Hypothalamus (tissue), 51 donors: ENCODE measurements around the gene GRID2.
"Not testable (repeated sequence)": the region's sequence is repeated elsewhere in the genome, so short reads cannot be mapped to it uniquely, and the experiment has no call there.

ENCODE experiments used
- DNase-seq, 51 donors: peaks; one replicate each; lab custom pipeline; 2025; lab: John Stamatoyannopoulos, UW

The GRID2 gene

DNA sequence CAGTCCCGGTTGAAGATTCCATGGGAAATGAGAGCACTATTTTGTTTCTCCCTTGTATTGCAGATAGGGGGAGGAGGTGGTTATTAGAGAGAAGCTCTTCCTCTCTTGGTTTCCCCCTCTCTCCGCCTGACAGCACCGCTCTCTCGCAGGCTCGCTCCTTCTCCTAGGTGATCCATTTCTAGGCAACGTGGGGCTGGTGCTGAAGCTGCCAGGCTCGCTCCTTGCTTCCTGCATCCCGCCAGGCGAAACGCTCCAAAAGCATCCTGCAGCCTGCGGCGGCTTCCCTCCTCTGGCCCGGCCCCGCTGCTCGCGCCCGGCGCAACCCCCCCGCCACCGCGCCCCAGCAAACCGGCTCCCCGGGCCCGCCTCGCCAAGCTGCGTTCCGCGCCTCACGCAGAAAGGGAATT, at the start of gene GRID2:
Gene GRID2, plus strand, starts transcription at position 346 of the 407 bp plus-strand sequence.
- DNase-seq, result peak in 50 of 51 donors; percentile 4 to 86 (median 51)

DNA sequence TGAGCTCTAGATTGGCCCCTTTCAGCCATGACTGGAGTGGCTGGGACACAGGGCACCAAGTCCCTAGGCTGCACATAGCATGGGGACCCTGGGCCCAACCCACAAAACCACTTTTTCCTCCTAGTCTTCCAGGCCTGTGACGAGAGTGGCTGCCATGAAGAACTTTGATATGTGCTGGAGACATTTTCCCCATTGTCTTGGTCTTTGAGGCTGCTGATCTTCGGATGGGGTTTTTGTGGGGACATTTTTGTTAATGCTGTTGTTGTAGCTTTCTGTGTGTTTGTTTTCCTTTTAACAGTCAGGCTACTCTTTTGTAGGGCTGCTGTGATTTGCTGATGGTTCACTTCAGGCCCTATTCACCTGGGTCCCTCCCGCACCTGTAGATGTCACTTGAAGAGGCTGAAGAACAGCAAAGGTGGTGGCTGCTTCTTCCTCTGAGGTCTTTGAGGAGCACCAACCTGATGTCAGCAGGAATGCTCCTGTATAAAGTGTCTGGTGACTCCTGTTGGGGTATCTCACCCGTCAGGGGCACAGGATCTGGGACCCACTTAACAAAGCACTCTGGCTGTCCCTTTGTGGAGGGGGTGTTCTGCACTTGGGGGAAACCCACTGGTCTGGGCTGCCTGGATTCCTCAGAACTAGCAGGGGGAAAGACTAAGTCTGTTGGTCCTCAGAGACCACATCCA, 49.6 kb upstream of the GRID2 start:
- DNase-seq, result no peak

DNA sequence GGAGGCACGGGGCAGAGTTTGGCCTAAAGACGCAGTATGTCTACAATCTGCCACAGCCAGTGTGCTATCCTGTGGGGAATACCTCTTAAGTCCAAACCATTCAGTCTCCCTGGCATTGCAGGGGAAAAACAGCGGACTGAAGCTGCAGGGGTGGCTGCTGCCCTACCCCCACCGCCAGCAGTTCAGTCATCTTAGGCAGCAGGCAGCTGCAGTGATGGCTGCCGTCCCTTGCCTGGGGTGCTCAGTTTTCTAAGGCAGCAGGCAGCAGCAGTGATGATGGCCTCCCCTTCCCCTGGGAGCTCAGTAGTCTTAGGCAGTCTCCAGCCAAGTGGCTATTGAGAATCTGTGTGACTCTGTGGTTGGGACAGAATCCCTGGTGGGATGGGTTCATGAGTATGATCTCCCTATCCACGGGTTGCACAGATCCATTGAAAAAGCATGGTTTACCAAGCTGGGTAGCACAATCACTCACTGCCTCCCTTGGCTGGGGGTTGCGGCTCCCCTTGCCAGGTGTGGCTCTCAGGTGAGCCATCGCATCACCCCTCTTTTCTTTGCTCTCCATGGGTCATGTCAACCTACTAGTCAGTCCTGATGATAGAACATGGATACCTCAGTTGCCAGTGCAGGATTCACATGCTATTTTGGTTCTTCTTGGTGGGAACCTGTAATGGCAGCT, 48.9 kb upstream of the GRID2 start:
- DNase-seq, result no peak

DNA sequence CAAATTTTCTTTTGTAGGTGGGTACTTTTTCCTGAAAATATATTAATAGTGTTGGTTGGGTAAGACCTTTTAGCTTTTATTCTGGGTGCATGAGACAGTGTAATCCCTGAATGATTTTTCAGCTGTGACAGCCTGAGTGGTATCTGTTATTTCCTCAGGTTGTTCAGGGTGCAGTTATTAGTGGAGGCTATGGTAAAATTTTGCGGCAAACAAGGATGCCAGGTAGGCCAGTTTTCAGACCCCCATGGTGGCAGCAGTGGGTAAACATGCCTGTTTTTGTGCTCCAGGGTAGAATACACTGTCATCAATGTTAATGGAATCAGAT, 47.9 kb upstream of the GRID2 start:
- no peak for DNase-seq

DNA sequence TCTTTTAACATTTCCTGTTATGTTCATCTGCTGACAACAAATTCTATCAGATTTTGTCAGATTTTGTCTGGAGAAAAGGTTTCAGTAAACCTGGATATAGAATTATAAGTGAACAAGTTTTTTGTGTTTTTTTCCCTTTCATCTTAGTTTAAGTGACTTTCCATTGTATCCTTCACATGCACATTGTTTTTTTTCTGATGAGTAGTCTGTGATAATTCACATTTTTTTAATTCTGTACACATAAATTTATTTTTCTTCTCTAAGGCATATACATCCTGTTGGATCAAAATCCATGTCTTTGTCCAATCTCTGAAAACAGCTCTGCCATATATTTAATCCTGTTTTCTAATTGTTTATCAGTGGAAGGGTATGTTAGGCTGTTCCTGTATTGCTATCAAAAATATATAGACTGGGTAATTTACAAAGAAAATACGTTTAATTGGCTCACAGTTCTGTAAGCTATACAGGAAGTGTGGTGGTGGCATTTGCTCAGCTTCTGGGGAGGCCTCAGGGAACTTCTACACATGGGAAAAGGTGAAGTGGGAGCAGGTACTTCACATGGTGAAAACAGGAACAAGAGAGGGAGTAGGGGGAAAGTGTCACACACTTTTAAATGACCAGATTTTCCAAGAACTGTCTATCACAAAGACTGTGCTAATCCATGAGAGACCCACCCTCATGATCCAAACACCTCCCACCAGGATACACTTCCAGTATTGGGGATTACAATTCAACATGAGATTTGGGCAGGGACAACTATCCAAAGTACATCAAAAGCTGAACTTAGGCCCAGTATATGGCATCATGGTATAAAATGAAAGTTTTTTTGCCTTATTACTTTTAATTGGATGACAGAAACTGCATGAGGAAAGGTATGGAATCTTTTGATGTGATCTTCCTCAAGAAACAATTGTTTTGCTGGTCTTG, 45.6 kb upstream of the GRID2 start:
- no peak for DNase-seq

DNA sequence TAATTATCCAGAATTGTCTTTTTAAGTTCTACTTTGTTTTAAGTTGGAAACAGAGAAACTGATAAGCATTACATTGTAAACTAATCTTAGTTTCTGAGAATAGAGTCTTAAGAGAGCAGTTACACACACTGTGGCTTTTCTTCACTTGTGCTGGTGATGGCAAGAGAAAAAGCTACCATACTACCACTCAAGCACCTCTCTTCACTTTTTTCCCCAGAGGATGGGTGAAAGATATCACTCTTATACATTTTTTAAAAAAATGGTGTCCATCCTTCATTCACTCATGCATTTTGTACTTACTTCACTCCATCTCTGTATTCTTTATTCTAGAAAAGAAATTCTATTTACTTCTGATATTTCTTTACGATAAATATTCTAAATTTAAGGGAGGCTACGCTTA, 42.5 kb upstream of the GRID2 start:
- no peak for DNase-seq

DNA sequence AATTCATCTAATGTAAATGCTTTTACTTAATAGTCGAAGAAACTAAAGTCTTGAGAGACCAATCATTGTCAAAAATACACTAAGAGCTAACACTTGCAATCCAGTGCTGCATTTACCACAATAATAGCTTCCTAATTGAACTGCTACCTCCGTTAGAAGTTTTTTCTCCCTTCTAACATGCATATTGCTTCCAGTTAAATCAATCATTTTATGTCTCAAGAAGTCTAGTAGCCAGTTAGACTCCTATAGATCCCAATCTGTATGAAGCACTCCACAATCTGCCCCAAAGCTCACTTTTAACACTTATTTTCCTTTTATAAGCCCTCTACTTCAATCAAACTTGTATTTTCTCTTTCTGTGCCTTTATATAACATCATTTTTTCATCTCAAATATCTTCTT, 41.4 kb upstream of the GRID2 start:
- no peak for DNase-seq

DNA sequence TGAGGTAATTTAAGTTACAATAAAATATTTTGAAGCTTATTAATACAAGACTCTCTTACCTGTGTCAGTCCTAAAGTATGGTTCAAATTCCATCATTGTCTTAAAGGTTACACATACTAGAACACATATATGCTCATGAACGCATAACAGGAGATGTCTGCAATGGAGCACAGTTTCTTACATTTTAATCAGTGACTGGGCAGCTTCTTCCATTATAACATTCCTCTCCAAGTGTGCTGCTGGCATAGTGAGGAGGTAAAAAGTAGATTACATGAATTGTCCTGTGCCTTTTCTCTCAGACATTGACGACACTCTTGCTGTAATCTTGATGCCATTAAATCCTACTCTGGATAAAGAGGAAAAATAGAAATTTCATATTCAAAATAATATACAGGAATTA, 40.8 kb upstream of the GRID2 start:
- no peak for DNase-seq

DNA sequence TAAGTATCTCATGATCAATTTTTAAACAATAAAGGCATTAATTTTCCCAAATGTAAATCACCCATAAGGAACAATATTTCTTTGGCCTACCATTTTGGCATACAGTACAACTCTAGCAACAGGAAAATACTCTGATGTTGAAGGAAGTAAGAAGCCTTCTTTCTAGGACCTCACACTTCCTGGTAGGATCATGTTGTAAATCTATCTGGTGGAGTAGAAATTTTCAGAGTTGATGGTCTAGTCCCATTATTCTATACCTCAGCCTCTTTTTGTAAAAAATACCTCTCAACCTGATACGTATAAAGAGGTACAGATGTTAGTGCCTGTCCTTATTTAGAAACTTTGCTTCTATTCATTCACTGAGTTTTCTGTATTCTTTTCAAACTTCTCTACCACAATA, 40.2 kb upstream of the GRID2 start:
- no peak for DNase-seq

DNA sequence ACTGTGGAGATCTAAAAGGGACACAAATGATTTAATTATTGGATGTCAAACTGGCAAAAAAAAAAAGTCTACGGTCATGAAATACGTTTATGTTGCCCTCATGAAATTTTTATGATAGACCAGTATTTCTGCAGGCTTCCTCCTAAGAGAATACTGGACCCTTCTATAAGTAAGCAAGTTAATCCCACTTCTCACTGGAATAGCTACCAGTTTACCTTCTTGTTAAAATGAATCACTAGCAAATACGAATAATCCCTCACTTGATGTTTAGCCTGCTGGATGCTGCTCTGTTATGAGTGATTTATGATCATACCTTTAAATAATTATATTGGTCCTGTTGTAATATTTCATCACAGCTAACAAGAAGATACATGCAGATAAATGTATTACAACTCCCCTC, 39.6 kb upstream of the GRID2 start:
- DNase-seq, result no peak

DNA sequence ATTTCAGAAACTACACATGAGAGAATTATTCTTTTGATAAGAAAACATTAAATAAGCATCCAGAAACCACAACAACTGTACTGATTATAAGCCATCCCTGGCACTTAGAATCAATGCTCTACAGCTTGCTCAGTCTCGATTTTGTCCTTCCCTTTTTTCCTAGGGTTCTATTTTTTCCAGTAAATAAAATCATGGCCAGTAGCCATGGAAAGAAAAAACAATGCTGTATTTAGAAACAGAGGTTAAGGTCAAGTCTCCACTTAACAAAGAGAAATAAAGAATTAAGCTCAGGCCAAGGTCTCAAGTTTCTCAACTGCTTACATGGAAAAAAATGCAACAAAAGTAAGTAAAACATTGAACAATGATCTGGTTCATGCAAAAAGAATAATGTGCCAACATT, 38.7 kb upstream of the GRID2 start:
- no peak for DNase-seq

DNA sequence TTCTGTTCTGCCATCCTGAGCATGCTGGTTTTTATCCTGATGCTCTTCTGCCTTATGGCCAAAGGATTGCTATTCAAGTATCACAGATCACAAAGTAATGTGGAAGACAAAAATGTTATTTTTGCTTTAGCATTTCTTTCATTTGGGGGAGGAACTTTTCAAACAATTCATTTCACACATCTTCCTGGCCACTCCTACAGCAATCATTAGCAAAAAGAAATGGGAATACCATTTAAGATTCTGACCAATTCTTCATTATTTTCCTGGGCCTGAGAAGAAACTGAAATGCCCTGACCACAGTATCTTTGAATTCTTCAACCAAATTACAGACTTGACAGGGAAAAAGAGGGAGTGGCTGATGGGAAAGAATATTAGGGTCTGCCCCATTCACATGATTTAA, 38.0 kb upstream of the GRID2 start:
- DNase-seq, result no peak

DNA sequence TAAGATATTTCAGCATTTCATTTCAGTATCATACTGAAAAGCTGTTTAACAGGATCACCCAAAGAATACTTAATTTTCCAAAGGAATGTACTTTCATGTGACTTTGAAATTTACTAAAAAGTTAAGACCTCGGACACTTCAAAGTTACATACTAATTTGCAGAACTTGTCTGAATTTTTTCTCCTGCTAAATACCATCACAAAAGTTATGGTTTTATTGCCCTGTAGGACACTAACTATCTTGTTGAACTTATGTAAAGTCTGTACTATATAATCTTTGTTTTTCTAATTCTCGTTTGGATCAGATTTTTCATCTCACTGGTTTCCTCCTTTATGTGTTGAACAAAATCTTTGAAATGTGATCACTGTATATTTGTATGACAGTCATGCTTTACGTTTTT, 37.2 kb upstream of the GRID2 start:
- DNase-seq, result no peak

DNA sequence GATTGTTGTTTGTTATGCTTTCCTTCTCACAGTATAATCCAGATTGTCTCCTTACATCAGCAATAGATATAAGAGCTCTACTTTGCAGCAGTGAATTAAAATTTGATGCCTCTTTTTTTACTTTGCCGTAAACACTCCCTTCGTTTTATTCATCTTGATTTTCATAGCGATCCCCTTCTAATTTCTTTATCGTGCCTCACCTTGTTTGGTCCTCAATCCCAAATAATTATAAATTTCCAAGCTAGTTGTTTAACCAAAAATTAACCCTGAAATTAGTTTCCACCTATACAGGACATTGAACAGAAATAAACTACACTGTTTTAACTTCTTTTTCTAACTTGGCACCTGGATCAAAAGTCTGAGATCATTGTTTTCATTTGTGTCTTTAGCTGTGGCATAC, 35.1 kb upstream of the GRID2 start:
- no peak for DNase-seq

DNA sequence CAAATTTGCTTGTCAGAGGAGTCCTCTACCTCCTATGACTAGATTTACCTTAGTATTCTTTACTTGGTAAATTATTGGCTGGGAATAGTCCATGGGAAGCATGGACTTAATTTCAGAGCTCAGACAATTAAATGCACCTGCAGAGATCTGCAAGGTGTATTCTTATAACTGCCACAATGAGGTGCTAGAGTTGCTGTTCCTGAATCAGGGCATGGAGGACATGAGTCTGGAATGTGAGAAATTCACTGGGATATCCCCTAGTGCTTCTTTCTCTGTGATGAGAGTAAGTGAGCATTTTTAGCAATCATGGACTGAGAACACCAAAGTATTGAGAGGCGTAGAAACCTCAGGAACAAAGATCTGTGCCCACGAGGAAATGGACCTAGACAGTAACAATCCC, 32.9 kb upstream of the GRID2 start:
- no peak for DNase-seq

DNA sequence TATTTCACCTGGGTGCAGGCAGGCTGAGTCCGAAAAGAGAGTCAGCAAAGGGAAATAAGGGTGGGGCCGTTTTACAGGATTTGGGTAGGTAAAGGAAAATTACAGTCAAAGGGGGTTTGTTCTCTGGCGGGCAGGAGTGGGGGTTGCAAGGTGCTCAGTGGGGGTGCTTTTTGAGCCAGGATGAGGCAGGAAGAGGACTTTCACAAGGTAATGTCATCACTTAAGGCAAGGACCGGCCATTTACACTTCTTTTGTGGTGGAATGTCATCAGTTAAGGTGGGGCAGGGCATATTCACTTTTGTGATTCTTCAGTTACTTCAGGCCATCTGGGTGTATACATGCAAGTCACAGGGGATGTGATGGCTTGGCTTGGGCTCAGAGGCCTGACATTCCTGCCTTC, 32.2 kb upstream of the GRID2 start:
- not testable (repeated sequence) for DNase-seq

DNA sequence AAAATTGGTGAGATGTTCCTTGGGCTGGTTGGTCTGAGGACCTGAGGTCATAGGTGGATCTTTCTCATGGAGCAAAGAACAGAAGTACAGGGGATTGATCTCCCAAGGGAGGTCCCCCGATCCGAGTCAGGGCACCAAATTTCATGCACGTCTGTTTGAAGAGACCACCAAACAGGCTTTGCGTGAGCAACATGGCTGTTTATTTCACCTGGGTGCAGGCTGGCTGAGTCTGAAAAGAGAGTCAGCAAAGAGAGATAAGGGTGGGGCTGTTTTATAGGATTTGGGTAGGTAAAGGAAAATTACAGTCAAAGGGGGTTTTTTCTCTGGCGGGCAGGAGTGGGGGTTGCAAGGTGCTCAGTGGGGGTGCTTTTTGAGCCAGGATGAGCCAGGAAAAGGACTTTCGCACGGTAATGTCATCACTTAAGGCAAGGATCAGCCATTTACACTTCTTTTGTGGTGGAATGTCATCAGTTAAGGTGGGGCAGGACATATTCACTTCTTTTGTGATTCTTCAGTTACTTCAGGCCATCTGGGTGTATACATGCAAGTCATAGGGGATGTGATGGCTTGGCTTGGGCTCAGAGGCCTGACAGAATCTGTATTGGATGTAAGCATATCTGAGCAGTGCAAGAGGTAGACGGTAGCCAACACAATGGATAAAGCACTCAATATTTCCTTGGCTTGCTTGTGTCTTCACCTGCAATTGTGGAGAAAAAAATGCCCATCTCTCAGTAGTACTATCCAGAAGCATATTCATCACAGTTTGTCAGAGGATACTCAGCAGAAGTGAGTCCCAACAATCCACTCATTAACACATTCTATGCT, 26.5 kb upstream of the GRID2 start:
- not testable (repeated sequence) for DNase-seq

DNA sequence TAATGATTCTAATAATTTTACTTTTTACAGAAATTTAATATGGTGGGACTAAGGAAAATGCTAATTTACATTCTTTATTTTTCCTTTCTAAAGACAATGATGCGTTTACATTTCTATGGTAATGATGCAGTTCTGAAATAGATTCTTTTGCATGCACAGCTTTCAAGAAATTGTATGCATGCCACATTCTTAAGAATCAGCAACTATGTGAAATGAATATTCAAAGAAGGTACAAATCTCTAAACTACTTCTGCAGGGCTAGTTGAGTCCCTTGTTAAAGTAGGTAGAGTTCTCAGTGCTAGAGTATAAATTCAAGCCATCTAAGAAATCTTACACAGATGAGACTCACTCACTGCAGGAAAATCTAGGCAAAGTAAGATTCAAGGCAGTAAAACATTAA, 24.5 kb upstream of the GRID2 start:
- DNase-seq, result no peak

DNA sequence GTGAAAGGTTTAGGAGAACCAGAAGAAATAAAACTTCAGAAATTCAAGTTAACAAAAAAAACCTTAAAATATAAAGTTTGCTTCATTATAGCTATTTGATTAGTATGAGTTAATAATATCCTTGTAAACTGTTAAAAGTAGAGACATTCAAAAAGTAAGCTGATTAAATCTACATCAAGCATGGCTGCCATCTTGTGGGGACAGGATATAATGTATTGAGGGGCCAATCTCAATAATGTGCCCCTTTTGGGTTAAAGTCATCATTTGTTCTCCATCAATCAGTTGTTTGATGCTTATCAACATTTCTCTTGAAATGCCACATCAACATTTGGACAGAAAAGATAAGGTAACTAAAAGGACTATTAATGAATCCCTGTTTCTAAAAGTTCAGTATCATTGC, 4.6 kb upstream of the GRID2 start:
- no peak for DNase-seq

DNA sequence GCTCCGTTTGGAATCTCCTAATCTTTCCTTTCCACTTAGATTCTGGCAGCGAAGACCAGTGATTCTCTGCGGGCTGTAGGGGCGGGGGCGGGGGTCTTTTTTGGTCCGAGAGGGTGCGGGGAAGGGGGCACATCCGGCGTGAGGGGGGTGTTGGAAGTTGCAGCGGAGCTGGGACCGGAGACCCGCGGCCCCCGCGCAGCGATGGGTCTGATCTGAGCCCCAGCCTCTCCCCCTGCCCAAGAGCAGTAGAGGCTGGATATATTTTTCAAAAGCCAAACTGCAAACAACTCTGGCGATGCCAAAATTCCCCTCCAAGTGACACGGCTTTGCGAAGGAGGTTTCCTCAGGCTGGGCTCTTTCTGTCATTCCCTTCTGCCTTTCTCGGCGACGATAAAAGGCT, 355 bp downstream of the GRID2 start:
- DNase-seq, result peak in 20 of 51 donors; percentile 0 to 76 (median 26)

DNA sequence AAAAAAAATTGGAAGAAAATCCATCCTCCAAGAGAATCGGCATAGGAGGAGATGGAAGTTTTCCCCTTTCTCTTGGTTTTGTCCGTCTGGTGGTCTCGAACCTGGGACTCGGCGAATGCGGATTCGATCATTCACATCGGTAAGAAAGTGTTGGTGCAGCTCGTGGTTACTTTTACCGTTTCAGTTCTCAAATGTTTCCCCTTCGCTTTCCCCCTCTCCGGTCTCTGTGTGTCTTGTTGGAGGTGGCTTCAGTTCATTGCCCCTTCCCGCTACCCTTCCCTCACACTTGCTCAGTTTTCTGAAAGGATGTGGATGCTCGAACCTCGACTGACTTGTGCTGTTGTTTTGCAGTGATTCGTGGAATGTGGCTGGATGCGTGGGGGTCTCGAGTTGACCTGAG, 840 bp downstream of the GRID2 start:
- peak in 24 of 51 donors; percentile 1 to 89 (median 19) for DNase-seq
